GM06990 (cell line): Measurements from ENCODE around the gene UBAP1.
"Not testable (repeated sequence)": the region's sequence is repeated elsewhere in the genome, so short reads cannot be mapped to it uniquely, and the experiment has no call there.

Source experiments
- DNase-seq: peaks from one replicate; pipeline ENCODE4 v3.0.0-alpha.2; 2011; ENCODE audit not compliant: insufficient read length; ENCODE audit errors: extremely low read depth
- H3K27me3 ChIP-seq: replicated peaks from 2 replicates; pipeline ENCODE4 v1.6.0; 2011; ENCODE audit warnings: low read length; ENCODE audit not compliant: control insufficient read depth, insufficient read depth
- H3K36me3 ChIP-seq: 2 replicates; pipeline ENCODE4 v1.5.1; 2011; ENCODE audit warnings: low read length; ENCODE audit not compliant: control insufficient read depth, insufficient read depth
- H3K4me3 ChIP-seq: replicated peaks from 2 replicates; pipeline ENCODE4 v1.5.1; 2011; ENCODE audit warnings: low read depth, mild to moderate bottlenecking, control low read depth, low read length
- TF ChIP-seq, protein P1 (sequence below): IDR thresholded peaks from 2 replicates; pipeline ENCODE4 v1.5.1; 2011; ENCODE audit warnings: low read length, control low read depth, mild to moderate bottlenecking, inconsistent platforms; ENCODE audit not compliant: insufficient read depth, poor library complexity, severe bottlenecking

Gene UBAP1

GRCh38 chr9:34187891-34188240, 9.0 kb downstream of the UBAP1 start:
- Histone ChIP-seq H3K36me3 (no peaks in the 10 kb centered on the region; the same call in 1 of the 2 replicates), H3K27me3 (no peaks in the 10 kb centered on the region), H3K4me3 (no peak overlapping the region)
- TF ChIP-seq, protein P1, sequence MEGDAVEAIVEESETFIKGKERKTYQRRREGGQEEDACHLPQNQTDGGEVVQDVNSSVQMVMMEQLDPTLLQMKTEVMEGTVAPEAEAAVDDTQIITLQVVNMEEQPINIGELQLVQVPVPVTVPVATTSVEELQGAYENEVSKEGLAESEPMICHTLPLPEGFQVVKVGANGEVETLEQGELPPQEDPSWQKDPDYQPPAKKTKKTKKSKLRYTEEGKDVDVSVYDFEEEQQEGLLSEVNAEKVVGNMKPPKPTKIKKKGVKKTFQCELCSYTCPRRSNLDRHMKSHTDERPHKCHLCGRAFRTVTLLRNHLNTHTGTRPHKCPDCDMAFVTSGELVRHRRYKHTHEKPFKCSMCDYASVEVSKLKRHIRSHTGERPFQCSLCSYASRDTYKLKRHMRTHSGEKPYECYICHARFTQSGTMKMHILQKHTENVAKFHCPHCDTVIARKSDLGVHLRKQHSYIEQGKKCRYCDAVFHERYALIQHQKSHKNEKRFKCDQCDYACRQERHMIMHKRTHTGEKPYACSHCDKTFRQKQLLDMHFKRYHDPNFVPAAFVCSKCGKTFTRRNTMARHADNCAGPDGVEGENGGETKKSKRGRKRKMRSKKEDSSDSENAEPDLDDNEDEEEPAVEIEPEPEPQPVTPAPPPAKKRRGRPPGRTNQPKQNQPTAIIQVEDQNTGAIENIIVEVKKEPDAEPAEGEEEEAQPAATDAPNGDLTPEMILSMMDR, result no peak
- DNase-seq, result no peak

- TF ChIP-seq, protein P1, result peak; percentile 19
- H3K36me3 ChIP-seq, result no peaks in the 10 kb centered on the region
- DNase-seq, result no peak
- H3K4me3 ChIP-seq, result no peak overlapping the region
- no peaks in the 10 kb centered on the region for H3K27me3 ChIP-seq
Observed at GRCh38 chr9:34190996-34191892, 12.4 kb downstream of the UBAP1 start.

GRCh38 chr9:34195143-34195542, 16.3 kb downstream of the UBAP1 start:
- no peak overlapping the region for H3K4me3 ChIP-seq
- H3K27me3 ChIP-seq, result no peaks in the 10 kb centered on the region
- DNase-seq, result no peak
- TF ChIP-seq, protein P1, result no peak
- peaks cover 2% of the 10 kb centered on the region; the same call in 1 of the 2 replicates for H3K36me3 ChIP-seq

DNA sequence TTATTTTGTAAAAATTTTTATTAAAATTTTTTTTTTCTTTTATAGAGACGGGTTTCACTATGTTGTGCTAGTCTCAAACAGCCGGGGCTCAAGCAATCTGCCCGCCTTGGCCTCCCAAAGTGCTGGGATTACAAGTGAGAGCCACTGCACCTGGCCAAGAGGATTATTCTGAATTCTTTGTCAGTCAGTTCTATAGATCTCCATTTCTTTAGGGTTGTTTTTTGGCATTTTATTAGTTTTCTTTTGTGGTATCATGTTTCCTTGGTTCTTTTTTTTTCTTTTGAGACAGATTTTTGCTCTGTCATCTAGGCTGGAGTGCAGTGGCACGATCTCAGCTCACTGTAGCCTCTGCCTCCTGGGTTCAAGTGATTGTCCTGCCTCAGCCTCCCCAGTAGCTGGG, 18.4 kb downstream of the UBAP1 start:
- H3K36me3 ChIP-seq, H3K4me3 ChIP-seq, H3K27me3 ChIP-seq, DNase-seq: not testable (repeated sequence)

- TF ChIP-seq, protein P1, result no peak
- Histone ChIP-seq H3K4me3 (no peak overlapping the region), H3K36me3 (peaks cover 2% of the 10 kb centered on the region; the same call in 1 of the 2 replicates), H3K27me3 (no peaks in the 10 kb centered on the region)
- DNase-seq, result no peak
Observed at GRCh38 chr9:34197756-34198711, 19.2 kb downstream of the UBAP1 start.

DNA sequence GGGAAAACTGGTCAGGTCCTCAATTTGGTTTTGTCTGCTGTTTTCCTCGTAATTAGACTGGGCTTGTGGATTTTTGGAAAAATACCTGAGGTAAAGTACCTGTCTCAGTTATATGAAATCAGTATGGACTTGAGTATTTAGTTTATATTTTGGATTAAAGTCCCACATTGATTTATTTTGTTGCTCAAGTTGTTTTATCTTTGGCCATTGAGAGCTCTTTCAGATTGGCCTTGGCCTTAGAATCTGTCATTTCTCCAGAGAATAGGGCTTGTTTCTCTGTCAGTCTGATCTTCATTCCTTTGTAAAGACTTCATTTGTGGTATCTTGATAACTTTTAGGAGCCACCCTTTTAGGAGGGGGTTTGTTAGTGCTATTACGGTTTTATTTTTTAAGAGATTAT, 21.2 kb downstream of the UBAP1 start:
- peaks cover 2% of the 10 kb centered on the region; the same call in 1 of the 2 replicates for H3K36me3 ChIP-seq
- TF ChIP-seq, protein P1, result no peak
- no peaks in the 10 kb centered on the region for H3K27me3 ChIP-seq
- H3K4me3 ChIP-seq, result no peak overlapping the region
- DNase-seq, result no peak
